Gastrocnemius medialis (tissue), 4 donors: Measurements from ENCODE around the gene GHRL.

ENCODE experiments used
- POLR2A ChIP-seq, 2 donors: fragments of 450-650 bp; IDR thresholded peaks; one replicate each; pipeline ENCODE4 v1.6.1; 2017; ENCODE audit warnings: antibody characterized with exemption in 2 of 2, mild to moderate bottlenecking in 2 of 2, moderate library complexity in 2 of 2
- TF ChIP-seq, protein P1 (sequence below), 5 experiments: fragments of 450-650 bp in 3 of 5; fragments of 200-600 bp in 2 of 5; sonication (generic) in 2 of 5; IDR thresholded peaks in 4 of 5; conservative IDR thresholded peaks in 1 of 5; 1 replicate in 4 of 5; 2 replicates in 1 of 5; pipeline ENCODE4 v1.5.1; 2016 to 2019; ENCODE audit warnings: antibody characterized with exemption in 5 of 5, mild to moderate bottlenecking in 3 of 5, moderate library complexity in 3 of 5

DNA sequence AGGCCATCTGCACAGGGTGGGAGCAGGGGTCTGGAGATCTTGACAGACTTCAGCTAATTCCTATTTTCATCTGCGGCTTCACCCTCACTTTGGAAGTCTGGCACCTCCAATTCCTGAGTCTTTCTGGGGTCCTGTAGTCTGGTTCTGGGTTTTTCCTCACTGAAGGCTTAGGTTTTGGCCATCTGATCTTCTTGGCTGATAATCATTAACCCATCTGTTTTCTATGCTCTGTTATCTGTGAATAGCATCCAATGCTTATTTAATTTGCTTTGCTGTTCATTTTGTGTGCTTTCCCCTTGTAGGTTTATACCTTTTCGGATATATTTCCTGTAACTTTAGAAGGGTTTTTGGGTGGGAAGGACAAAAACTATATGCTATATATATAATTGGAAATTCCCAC is 26.9 kb downstream of the GHRL start:
- TF ChIP-seq POLR2A (IDR thresholded peaks at IDR 0.05), result no peak
- TF ChIP-seq, protein P1, sequence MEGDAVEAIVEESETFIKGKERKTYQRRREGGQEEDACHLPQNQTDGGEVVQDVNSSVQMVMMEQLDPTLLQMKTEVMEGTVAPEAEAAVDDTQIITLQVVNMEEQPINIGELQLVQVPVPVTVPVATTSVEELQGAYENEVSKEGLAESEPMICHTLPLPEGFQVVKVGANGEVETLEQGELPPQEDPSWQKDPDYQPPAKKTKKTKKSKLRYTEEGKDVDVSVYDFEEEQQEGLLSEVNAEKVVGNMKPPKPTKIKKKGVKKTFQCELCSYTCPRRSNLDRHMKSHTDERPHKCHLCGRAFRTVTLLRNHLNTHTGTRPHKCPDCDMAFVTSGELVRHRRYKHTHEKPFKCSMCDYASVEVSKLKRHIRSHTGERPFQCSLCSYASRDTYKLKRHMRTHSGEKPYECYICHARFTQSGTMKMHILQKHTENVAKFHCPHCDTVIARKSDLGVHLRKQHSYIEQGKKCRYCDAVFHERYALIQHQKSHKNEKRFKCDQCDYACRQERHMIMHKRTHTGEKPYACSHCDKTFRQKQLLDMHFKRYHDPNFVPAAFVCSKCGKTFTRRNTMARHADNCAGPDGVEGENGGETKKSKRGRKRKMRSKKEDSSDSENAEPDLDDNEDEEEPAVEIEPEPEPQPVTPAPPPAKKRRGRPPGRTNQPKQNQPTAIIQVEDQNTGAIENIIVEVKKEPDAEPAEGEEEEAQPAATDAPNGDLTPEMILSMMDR (IDR thresholded peaks at IDR 0.05 in 4 of 5, conservative IDR thresholded peaks at IDR 0.05 in 1 of 5), result no peak
